ENCODE measurements around the gene TSPAN5.

DNA sequence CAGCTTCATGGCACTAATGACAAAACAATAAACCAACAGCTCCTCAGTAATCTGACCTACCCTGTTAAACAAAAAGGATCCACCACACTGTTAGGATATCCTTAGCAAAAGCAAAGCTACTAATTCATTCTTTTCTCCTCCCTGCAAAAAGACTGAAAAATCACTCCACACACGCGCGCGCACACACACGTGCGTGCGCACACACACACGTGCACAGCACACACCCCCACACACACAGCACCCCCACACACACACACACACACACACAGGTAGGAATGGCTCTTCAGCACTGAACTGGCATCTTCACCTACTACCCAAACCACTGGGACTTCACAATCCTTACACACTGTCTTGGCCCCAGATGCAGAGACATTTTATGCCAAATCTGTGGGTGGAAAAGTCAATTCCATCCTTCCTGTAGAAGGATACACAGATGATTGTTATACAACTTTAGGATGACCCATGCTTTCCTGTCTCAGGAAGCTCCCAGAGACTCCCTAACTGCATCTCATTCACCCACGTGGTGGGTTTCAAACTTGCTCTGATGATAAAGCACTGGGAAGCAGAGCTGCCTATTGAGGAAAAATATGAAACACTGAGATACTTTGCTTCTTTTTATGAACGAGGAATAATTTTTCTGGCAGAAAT, 102.5 kb downstream of the TSPAN5 start:
- TF ChIP-seq, protein P1, sequence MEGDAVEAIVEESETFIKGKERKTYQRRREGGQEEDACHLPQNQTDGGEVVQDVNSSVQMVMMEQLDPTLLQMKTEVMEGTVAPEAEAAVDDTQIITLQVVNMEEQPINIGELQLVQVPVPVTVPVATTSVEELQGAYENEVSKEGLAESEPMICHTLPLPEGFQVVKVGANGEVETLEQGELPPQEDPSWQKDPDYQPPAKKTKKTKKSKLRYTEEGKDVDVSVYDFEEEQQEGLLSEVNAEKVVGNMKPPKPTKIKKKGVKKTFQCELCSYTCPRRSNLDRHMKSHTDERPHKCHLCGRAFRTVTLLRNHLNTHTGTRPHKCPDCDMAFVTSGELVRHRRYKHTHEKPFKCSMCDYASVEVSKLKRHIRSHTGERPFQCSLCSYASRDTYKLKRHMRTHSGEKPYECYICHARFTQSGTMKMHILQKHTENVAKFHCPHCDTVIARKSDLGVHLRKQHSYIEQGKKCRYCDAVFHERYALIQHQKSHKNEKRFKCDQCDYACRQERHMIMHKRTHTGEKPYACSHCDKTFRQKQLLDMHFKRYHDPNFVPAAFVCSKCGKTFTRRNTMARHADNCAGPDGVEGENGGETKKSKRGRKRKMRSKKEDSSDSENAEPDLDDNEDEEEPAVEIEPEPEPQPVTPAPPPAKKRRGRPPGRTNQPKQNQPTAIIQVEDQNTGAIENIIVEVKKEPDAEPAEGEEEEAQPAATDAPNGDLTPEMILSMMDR (IDR thresholded peaks at IDR 0.05; ENCODE audit: insufficient read depth, low read depth, low read length): no peak
- no peak for TF ChIP-seq EZH2 (IDR thresholded peaks at IDR 0.05; ENCODE audit: insufficient read depth, low read length)
